GM12878 (cell line): Measurements from ENCODE around the gene UBTF. TPM values are rescaled to one million over a fixed set of nuclear protein-coding genes. Genes with fewer than 3 reads are reported as not detected.
A peak's percentile ranks its signal among the peaks of the same experiment; 100 is the strongest.

Experiments used
- ATAC-seq: fragments of 200-7000 bp; cut with Tn5 transposase; 3 replicates; pipeline ENCODE4 v1.9.1; 2020; ENCODE audit warnings: mild to moderate bottlenecking, moderate library complexity
- Bru-seq: library from RNA; stranded (reverse); fragments of 400-500 nt; gene quantifications from one replicate; lab custom pipeline; 2021; lab: Mats Ljungman, UMichigan
- BruChase-seq, 2 experiments: library from RNA; stranded (reverse); fragments of 400-500 nt; gene quantifications; one replicate each; lab custom pipeline; 2021; lab: Mats Ljungman, UMichigan
- BruUV-seq: library from RNA; stranded (reverse); fragments of 400-500 nt; replicated peaks from 2 replicates; lab custom pipeline; 2021; lab: Mats Ljungman, UMichigan
- CTCF ChIA-PET: fragments of 300-600 bp; sonication (Branson Sonifier 250); formaldehyde crosslinking; extraction: SDS; loops from one replicate; lab custom pipeline; 2021; ENCODE audit warnings: inconsistent platforms; lab: Yijun Ruan, JAX
- POLR2A ChIA-PET: fragments of 350-600 bp; formaldehyde crosslinking; extraction: SDS; loops from one replicate; lab custom pipeline; 2021; ENCODE audit warnings: inconsistent platforms; lab: Charles Lee
- RAD21 ChIA-PET: fragments of 300-600 bp; sonication (Branson Sonifier 250); formaldehyde crosslinking; loops from one replicate; lab custom pipeline; 2023; ENCODE audit warnings: antibody characterized with exemption; ENCODE audit not compliant: unreplicated experiment; lab: Charles Lee
- SMC1A ChIA-PET: fragments of 300-600 bp; sonication (Branson Sonifier 250); formaldehyde crosslinking; loops from one replicate; lab custom pipeline; 2023; ENCODE audit not compliant: unreplicated experiment, uncharacterized antibody; lab: Charles Lee
- DNase-seq: peaks from one replicate; pipeline ENCODE4 v3.0.0-alpha.2; 2011; ENCODE audit warnings: low read depth, low spot score
- FAIRE-seq: peaks from 3 replicates; lab custom pipeline; 2011; peaks lifted over from hg19 to GRCh38; lab: Jason Lieb, UNC
- H2AFZ ChIP-seq: 2 replicates; pipeline ENCODE4 v1.6.0; 2011; ENCODE audit warnings: low read depth, low read length, control low read depth; ENCODE audit not compliant: control insufficient read depth
- H3K27ac ChIP-seq: 2 replicates; pipeline ENCODE4 v1.5.1; 2011; ENCODE audit warnings: control low read depth; ENCODE audit not compliant: control insufficient read depth, insufficient read depth
- H3K27me3 ChIP-seq, 2 experiments: replicated peaks in 1 of 2; 2 replicates each; pipeline versions ENCODE4 v1.6.0 to v1.6.1; 2011; ENCODE audit warnings: low read length in 1 of 2; ENCODE audit not compliant: control insufficient read depth in 2 of 2, insufficient read depth in 2 of 2
- H3K36me3 ChIP-seq, 2 experiments: 2 replicates each; pipeline ENCODE4 v1.5.1; 2011; ENCODE audit warnings: low read length in 1 of 2; ENCODE audit not compliant: control insufficient read depth in 2 of 2, insufficient read depth in 2 of 2
- H3K4me1 ChIP-seq: 2 replicates; pipeline ENCODE4 v1.6.1; 2011; ENCODE audit warnings: mild to moderate bottlenecking, low read length, moderate library complexity, mixed read lengths; ENCODE audit not compliant: control insufficient read depth, insufficient read depth
- H3K4me2 ChIP-seq: 2 replicates; pipeline ENCODE4 v1.6.0; 2011; ENCODE audit warnings: control low read depth; ENCODE audit not compliant: control insufficient read depth, insufficient read depth
- H3K4me3 ChIP-seq: fragments of 200-600 bp; sonication (generic); 2 replicates; pipeline ENCODE4 v1.5.1; 2016
- H3K79me2 ChIP-seq: 2 replicates; pipeline ENCODE4 v1.6.0; 2011; ENCODE audit warnings: low read length; ENCODE audit not compliant: control insufficient read depth, insufficient read depth
- H3K9ac ChIP-seq: 2 replicates; pipeline ENCODE4 v1.8.0; 2011; ENCODE audit warnings: low read length, control low read depth, mixed read lengths; ENCODE audit not compliant: control insufficient read depth, insufficient read depth
- H3K9me3 ChIP-seq: replicated peaks from 3 replicates; pipeline ENCODE4 v1.5.1; 2011; ENCODE audit warnings: mild to moderate bottlenecking, low read length; ENCODE audit not compliant: control insufficient read depth, insufficient read depth
- H4K20me1 ChIP-seq: 2 replicates; pipeline ENCODE4 v1.6.0; 2011; ENCODE audit not compliant: control insufficient read depth, insufficient read depth
- BHLHE40 ChIP-seq, 2 experiments: fragments of 450-650 bp in 1 of 2; IDR thresholded peaks; 2 replicates each; pipeline ENCODE4 v1.6.1; 2011 to 2017; ENCODE audit warnings: low read depth in 2 of 2, borderline replicate concordance in 1 of 2, improper control_type of control experiment in 1 of 2, low read length in 1 of 2, mild to moderate bottlenecking in 1 of 2
- DPF2 ChIP-seq: fragments of 450-650 bp; IDR thresholded peaks from 2 replicates; pipeline ENCODE4 v1.6.1; 2017; ENCODE audit warnings: mild to moderate bottlenecking
- NFXL1 ChIP-seq: fragments of 450-650 bp; IDR thresholded peaks from 2 replicates; pipeline ENCODE4 v1.6.1; 2017; ENCODE audit warnings: antibody characterized with exemption, mild to moderate bottlenecking, borderline replicate concordance
- POU2F2 ChIP-seq: IDR thresholded peaks from 3 replicates; pipeline ENCODE4 v1.6.1; 2011; ENCODE audit warnings: low read depth, mild to moderate bottlenecking, low read length, borderline replicate concordance
- RAD51 ChIP-seq: fragments of 450-650 bp; IDR thresholded peaks from 2 replicates; pipeline ENCODE4 v1.6.1; 2016; ENCODE audit warnings: moderate library complexity, mild to moderate bottlenecking, inconsistent platforms
- SMAD1 ChIP-seq: fragments of 450-650 bp; IDR thresholded peaks from 2 replicates; pipeline ENCODE4 v1.6.1; 2018; ENCODE audit warnings: mild to moderate bottlenecking, low read depth; ENCODE audit not compliant: partially characterized antibody
- SMARCA5 ChIP-seq: fragments of 450-650 bp; IDR thresholded peaks from 2 replicates; pipeline ENCODE4 v1.6.1; 2017; ENCODE audit warnings: mild to moderate bottlenecking
- ZSCAN29 ChIP-seq: fragments of 450-650 bp; IDR thresholded peaks from 2 replicates; pipeline ENCODE4 v1.6.1; 2017; ENCODE audit warnings: mild to moderate bottlenecking, moderate library complexity
- WGBS: methylation state at CpG from one replicate; pipeline ENCODE4 v1.1.6; 2016; ENCODE audit warnings: low lambda C conversion rate; ENCODE audit not compliant: insufficient replicate concordance, insufficient coverage; ENCODE audit errors: missing lambda C conversion rate; 5-methylcytosine and 5-hydroxymethylcytosine counted together
- in situ Hi-C: fragments of 300-500 bp; cut with MboI; formaldehyde crosslinking; loops from 9 replicates; pipeline ENCODE4 v1.14.3; 2018; ENCODE audit warnings: mixed read lengths
- intact Hi-C: fragments of 100-400 bp; cut with micrococcal nuclease; formaldehyde crosslinking; loops from one replicate; pipeline ENCODE4 v1.14.2; 2022; ENCODE audit not compliant: unreplicated experiment
- long read RNA-seq, 2 experiments: library from polyadenylated mRNA; unstranded; transcript quantifications; one replicate each; pipeline ENCODE4 v2.0.0, GENCODE V29; 2019 to 2020
- polyA minus RNA-seq, 3 experiments: library from RNA; depleted of rRNA, polyadenylated mRNA; stranded (reverse); fragments of >200 nt; gene quantifications; 2 replicates each; pipeline ENCODE4 v1.2.3, GENCODE V29; 2011
- polyA plus RNA-seq, 11 experiments: library from polyadenylated mRNA; depleted of rRNA in 4 of 11; unstranded in 6 of 11; stranded (reverse) in 5 of 11; fragments of >200 nt; fragmentation: Nextera tagmentation in 4 of 11; fragmentation: Illumina TruSeq in 1 of 11; extraction: Ambion mirVana in 4 of 11; extraction: Trizol in 1 of 11; gene quantifications; 1 replicate in 1 of 11; 2 replicates in 10 of 11; pipeline versions ENCODE4 v1.2.1 to v1.2.3, GENCODE V29; 2011 to 2016; ENCODE audit warnings: inconsistent platforms in 2 of 11, missing spikeins in 2 of 11, low read depth in 1 of 11
- total RNA-seq, 4 experiments: library from RNA; depleted of rRNA in 3 of 4; stranded (reverse); fragments of >200 nt in 3 of 4; fragmentation: Illumina TruSeq in 1 of 4; extraction: Trizol in 1 of 4; gene quantifications; 2 replicates each; pipeline versions ENCODE4 v1.2.1 to v1.2.3, GENCODE V29; 2013 to 2021
- TF ChIP-seq, protein P1 (sequence below), 3 experiments: IDR thresholded peaks in 2 of 3; conservative IDR thresholded peaks in 1 of 3; 2 replicates each; pipeline ENCODE4 v1.5.1; 2011; ENCODE audit warnings: low read depth in 3 of 3, low read length in 3 of 3, mild to moderate bottlenecking in 3 of 3, control low read depth in 2 of 3, moderate library complexity in 2 of 3, inconsistent platforms in 1 of 3, mixed read lengths in 1 of 3; ENCODE audit not compliant: control insufficient read depth in 2 of 3, insufficient read depth in 1 of 3; ENCODE audit errors: extremely low read depth in 1 of 3

Gene UBTF, protein sequence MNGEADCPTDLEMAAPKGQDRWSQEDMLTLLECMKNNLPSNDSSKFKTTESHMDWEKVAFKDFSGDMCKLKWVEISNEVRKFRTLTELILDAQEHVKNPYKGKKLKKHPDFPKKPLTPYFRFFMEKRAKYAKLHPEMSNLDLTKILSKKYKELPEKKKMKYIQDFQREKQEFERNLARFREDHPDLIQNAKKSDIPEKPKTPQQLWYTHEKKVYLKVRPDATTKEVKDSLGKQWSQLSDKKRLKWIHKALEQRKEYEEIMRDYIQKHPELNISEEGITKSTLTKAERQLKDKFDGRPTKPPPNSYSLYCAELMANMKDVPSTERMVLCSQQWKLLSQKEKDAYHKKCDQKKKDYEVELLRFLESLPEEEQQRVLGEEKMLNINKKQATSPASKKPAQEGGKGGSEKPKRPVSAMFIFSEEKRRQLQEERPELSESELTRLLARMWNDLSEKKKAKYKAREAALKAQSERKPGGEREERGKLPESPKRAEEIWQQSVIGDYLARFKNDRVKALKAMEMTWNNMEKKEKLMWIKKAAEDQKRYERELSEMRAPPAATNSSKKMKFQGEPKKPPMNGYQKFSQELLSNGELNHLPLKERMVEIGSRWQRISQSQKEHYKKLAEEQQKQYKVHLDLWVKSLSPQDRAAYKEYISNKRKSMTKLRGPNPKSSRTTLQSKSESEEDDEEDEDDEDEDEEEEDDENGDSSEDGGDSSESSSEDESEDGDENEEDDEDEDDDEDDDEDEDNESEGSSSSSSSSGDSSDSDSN
- total RNA-seq (2013; cell fraction: nucleolus; rRNA removed) = 81.2 and 86.5 TPM in 2 replicates
- total RNA-seq (2014; rRNA removed) (91.9 and 92.2 TPM in 2 replicates), total RNA-seq (2014; rRNA removed; fragmentation: Illumina TruSeq; extraction: Trizol) (71.8 and 80.6 TPM in 2 replicates), total RNA-seq (2021) (118 and 124 TPM in 2 replicates), polyA plus RNA-seq (2011; rRNA removed) (28.5 and 32.9 TPM in 2 replicates), polyA plus RNA-seq (2014; fragmentation: Illumina TruSeq; extraction: Trizol) (78.4 and 110 TPM in 2 replicates), polyA plus RNA-seq (2014; fragmentation: Nextera tagmentation; extraction: Ambion mirVana) (1 to 10 TPM; 2.2 to 4.3 TPM), polyA plus RNA-seq (2014; rRNA removed) (79.5 and 89.3 TPM in 2 replicates), polyA plus RNA-seq (2016; fragmentation: Nextera tagmentation; extraction: Ambion mirVana) (10 to 100 TPM; 77.0 to 79.8 TPM), polyA minus RNA-seq (2011; rRNA and poly(A)+ RNA removed) (22.5 and 30.8 TPM in 2 replicates), Bru-seq, nascent RNA (percentile 82 among the genes with signal in this experiment), BruChase-seq, experiment 1, labeled RNA remaining after a 6-hour chase (percentile 93 among the genes with signal in this experiment), BruChase-seq, experiment 2, labeled RNA remaining after a 2-hour chase (percentile 93 among the genes with signal in this experiment)
- 26.0 TPM for polyA plus RNA-seq (2011; ENCODE audit: low read depth)
- polyA plus RNA-seq (2011; cell fraction: cytosol; rRNA removed) = 26.6 and 28.2 TPM in 2 replicates
- polyA plus RNA-seq (2011; cell fraction: nucleus; rRNA removed) = 60.3 and 110 TPM in 2 replicates
- polyA plus RNA-seq (2012) = 43.0 and 54.3 TPM in 2 replicates
- 12.6 and 18.1 TPM in 2 replicates for polyA minus RNA-seq (2011; cell fraction: cytosol; rRNA and poly(A)+ RNA removed)
- polyA minus RNA-seq (2011; cell fraction: nucleus; rRNA and poly(A)+ RNA removed) = 29.5 and 60.7 TPM in 2 replicates
- long read RNA-seq, experiment 1, full-length matches to known transcripts = 13 of 28 reads
- long read RNA-seq, experiment 1, partial matches to known transcripts = 4 of 28 reads
- long read RNA-seq, experiment 1, other reads (novel, unspliced or antisense) = 11 of 28 reads
- long read RNA-seq, experiment 2, partial matches to known transcripts = 6 of 13 reads
- long read RNA-seq, experiment 2, other reads (novel, unspliced or antisense) = 7 of 13 reads

DNA sequence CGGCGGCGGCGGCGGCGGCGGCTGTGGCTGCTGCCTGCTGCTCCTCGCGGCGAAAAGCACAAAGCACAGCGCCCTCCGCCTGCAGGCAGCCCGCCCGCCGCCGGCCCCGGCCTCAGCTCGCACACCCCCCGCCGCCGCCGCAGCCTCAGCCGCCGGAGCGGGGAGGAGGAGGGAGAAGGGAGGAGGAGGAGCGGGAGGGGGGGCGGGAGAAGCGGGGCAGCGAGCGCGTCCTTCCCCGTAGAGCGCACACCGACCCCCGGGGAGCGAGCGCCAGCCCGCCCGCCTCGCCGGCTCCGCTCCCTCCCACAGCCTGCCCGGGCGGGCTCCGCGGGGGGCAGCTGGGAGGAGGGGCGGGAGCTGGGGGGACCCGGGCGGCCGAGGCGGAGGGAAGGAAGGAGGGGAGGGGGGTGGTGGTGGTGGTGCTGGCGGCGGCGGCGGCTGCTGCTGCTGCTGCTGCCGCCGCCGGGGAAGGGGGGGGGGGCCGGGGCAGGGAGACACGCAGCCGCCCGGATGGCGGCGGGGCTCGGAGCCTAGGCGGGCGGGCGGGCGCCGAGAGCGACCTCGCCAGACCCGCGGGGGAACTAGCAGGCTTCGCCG, at the start of gene UBTF:
UBTF (minus strand) TSS at position 60 of the 597 bp plus-strand sequence. CDS start 1,446 bp downstream, outside the sequence.
- in situ Hi-C loops (loop anchor here (25.0 kb wide), 1 partner anchor 293 kb away; the partner anchor contains the start of gene GPATCH8), intact Hi-C loops (loop anchor here (2.0 to 10.0 kb wide), 3 partner anchors 25 to 285 kb away; partner anchors contain the start of gene GPATCH8)
- CTCF ChIA-PET = interaction anchor here (0.7 to 2.9 kb wide), 6 partner anchors 10 to 126 kb away, joined by 3 to 19 read pairs (median 9); no protein-coding TSS in a partner anchor
- FAIRE-seq (no peak), ATAC-seq (peak; percentile 8), DNase-seq (no peak)
- H3K79me2 ChIP-seq = peaks cover 69% of the 10 kb centered on the region
- H3K27ac ChIP-seq = peak within 1 kb of the TSS; percentile 91
- no peaks in the 10 kb centered on the region for H3K27me3 ChIP-seq
- H3K9me3 ChIP-seq = no peaks in the 10 kb centered on the region
- WGBS = 1% methylated on average over 14 of the region's 76 CpGs
- peak within 1 kb of the TSS; percentile 98 for H3K4me3 ChIP-seq
- H2AFZ ChIP-seq = peak within 1 kb of the TSS; percentile 17; the same call in 1 of the 2 replicates
- peaks cover 20% of the 10 kb centered on the region for H3K4me1 ChIP-seq
- BruUV-seq = no TSS peak
- SMC1A ChIA-PET = no interaction called here
- RAD21 ChIA-PET = interaction anchor here (0.6 to 2.8 kb wide), 7 partner anchors 10 to 489 kb away, joined by 3 to 16 read pairs (median 5); partner anchors contain the start of gene DBF4B
- H3K4me2 ChIP-seq = peak within 1 kb of the TSS; percentile 36; the same call in 1 of the 2 replicates
- no peaks in the 10 kb centered on the region for H4K20me1 ChIP-seq
- peak within 1 kb of the TSS; percentile 88 for H3K9ac ChIP-seq
- H3K36me3 ChIP-seq = peaks cover 15 to 16% of the 10 kb centered on the region in 2 experiments
- POLR2A ChIA-PET = interaction anchor here (0.6 to 1.3 kb wide), 5 partner anchors 10 to 812 kb away, joined by 3 to 6 read pairs (median 3); partner anchors contain the start of gene GRN
- TF ChIP-seq, protein P1, sequence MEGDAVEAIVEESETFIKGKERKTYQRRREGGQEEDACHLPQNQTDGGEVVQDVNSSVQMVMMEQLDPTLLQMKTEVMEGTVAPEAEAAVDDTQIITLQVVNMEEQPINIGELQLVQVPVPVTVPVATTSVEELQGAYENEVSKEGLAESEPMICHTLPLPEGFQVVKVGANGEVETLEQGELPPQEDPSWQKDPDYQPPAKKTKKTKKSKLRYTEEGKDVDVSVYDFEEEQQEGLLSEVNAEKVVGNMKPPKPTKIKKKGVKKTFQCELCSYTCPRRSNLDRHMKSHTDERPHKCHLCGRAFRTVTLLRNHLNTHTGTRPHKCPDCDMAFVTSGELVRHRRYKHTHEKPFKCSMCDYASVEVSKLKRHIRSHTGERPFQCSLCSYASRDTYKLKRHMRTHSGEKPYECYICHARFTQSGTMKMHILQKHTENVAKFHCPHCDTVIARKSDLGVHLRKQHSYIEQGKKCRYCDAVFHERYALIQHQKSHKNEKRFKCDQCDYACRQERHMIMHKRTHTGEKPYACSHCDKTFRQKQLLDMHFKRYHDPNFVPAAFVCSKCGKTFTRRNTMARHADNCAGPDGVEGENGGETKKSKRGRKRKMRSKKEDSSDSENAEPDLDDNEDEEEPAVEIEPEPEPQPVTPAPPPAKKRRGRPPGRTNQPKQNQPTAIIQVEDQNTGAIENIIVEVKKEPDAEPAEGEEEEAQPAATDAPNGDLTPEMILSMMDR (IDR thresholded peaks at IDR 0.05 in 2 of 3, conservative IDR thresholded peaks at IDR 0.05 in 1 of 3; ENCODE audit: control insufficient read depth in 2 of 3, extremely low read depth in 1 of 3, insufficient read depth in 1 of 3, low read depth in 3 of 3, low read length in 3 of 3) = peak in 1 of 3 experiments; percentile 5; a peak in 1 of 6 replicates
- TF ChIP-seq DPF2 = 0 out of 2 replicates have a peak, but pooled peaks have one; percentile 9
- peak; percentile 90; the same call in 1 of the 2 replicates for TF ChIP-seq NFXL1
- no peak for TF ChIP-seq ZSCAN29
- no peak for TF ChIP-seq SMAD1
- TF ChIP-seq RAD51 = no peak
- TF ChIP-seq SMARCA5 = peak; percentile 22; the same call in 1 of the 2 replicates
- TF ChIP-seq POU2F2 = no peak
- TF ChIP-seq BHLHE40 (IDR thresholded peaks at IDR 0.05; ENCODE audit: borderline replicate concordance in 1 of 2, low read depth in 2 of 2, low read length in 1 of 2) = peak in 1 of 2 experiments; percentile 2; a peak in 1 of 4 replicates
